ENCODE data around the gene JMY. TPM values are rescaled to one million over a fixed set of nuclear protein-coding genes. Genes with fewer than 3 reads are reported as not detected.

The JMY gene
- total RNA-seq, 1 experiment from 2014 or later = 3.5 TPM

DNA sequence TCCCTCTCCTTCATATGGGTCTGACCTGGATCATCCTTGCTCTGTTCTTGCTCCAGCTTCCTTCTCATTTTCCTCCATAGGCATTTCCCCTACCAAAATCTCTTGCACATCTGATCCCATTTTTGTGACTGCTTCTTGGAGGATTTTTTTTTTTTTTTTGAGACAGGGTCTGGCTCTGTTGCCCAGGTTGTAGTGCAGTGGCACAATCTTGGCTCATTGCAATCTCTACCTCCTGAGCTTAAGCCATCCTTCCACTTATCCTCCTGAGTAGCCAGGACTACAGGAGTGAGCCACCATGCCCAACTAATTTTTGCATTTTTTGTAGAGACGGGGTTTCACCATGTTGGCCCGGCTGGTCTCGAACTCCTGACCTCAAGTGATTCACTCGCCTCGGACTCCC lies 10.5 kb upstream of the JMY start:
- no peaks in the 10 kb centered on the region for H3K27me3 ChIP-seq (replicated peaks; ENCODE audit: insufficient read depth, low read depth, low read length, poor library complexity)
- ChIA-PET CTCF (no interaction called here), POLR2A (ENCODE audit: low non-redundant PET) (no interaction called here)
- BruUV-seq (replicated peaks) = no TSS peak
- TF ChIP-seq, protein P1, sequence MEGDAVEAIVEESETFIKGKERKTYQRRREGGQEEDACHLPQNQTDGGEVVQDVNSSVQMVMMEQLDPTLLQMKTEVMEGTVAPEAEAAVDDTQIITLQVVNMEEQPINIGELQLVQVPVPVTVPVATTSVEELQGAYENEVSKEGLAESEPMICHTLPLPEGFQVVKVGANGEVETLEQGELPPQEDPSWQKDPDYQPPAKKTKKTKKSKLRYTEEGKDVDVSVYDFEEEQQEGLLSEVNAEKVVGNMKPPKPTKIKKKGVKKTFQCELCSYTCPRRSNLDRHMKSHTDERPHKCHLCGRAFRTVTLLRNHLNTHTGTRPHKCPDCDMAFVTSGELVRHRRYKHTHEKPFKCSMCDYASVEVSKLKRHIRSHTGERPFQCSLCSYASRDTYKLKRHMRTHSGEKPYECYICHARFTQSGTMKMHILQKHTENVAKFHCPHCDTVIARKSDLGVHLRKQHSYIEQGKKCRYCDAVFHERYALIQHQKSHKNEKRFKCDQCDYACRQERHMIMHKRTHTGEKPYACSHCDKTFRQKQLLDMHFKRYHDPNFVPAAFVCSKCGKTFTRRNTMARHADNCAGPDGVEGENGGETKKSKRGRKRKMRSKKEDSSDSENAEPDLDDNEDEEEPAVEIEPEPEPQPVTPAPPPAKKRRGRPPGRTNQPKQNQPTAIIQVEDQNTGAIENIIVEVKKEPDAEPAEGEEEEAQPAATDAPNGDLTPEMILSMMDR (conservative IDR thresholded peaks at IDR 0.05; ENCODE audit: low read depth, low read length) = no peak
- TF ChIP-seq EZH2 (IDR thresholded peaks at IDR 0.05; ENCODE audit: borderline replicate concordance, low read depth, low read length, poor library complexity, severe bottlenecking) = no peak
- intact Hi-C loops (cut with micrococcal nuclease; ENCODE audit: unreplicated experiment) = no loop called here
- H3K4me1 ChIP-seq (ENCODE audit: insufficient read depth, low read length, poor library complexity, severe bottlenecking) = no peaks in the 10 kb centered on the region
- H3K27ac ChIP-seq (ENCODE audit: low read depth, low read length, poor library complexity, severe bottlenecking) = no peak overlapping the region
- DNase-seq (ENCODE audit: low spot score) = no peak
- no peaks in the 10 kb centered on the region for H3K36me3 ChIP-seq (ENCODE audit: insufficient read depth, low read length, poor library complexity, severe bottlenecking)
- no peak overlapping the region for H3K4me3 ChIP-seq (ENCODE audit: low read depth, low read length, poor library complexity, severe bottlenecking)
- no peaks in the 10 kb centered on the region for H3K9me3 ChIP-seq (ENCODE audit: low read depth, low read length, poor library complexity, severe bottlenecking)

DNA sequence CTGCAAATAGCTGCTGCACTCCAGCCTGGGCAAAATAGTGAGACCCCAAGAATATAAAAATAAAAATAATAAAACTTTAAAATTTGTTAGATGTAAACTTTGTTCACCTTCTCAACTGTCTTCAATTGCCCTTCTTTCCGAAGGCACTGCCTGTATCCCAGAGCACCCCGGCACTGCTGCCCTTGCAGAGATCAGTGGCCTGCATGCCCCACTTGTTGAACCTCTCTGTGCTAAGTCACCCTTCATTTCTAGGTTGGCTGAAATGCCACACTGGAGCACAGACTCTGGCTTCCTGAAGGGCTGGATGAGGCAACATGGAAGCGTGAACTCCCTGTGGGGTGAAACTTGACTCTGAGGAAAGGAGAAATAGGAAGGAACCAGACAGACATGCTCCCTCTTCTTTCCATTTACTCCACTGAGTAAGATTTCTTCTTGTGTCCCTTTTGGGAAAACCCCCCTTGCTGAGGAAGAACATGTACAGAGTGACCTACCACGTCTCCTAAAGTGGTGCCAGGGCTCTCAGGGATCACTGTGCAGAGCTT lies 8.4 kb upstream of the JMY start:
- H3K36me3 ChIP-seq (ENCODE audit: insufficient read depth, low read length, poor library complexity, severe bottlenecking) = no peaks in the 10 kb centered on the region
- no peaks in the 10 kb centered on the region for H3K9me3 ChIP-seq (ENCODE audit: low read depth, low read length, poor library complexity, severe bottlenecking)
- no TSS peak for BruUV-seq (replicated peaks)
- H3K27me3 ChIP-seq (replicated peaks; ENCODE audit: insufficient read depth, low read depth, low read length, poor library complexity) = no peaks in the 10 kb centered on the region
- no peak for DNase-seq (ENCODE audit: low spot score)
- no peak overlapping the region for H3K27ac ChIP-seq (ENCODE audit: low read depth, low read length, poor library complexity, severe bottlenecking)
- intact Hi-C loops (cut with micrococcal nuclease; ENCODE audit: unreplicated experiment) = no loop called here
- no peak for TF ChIP-seq EZH2 (IDR thresholded peaks at IDR 0.05; ENCODE audit: borderline replicate concordance, low read depth, low read length, poor library complexity, severe bottlenecking)
- TF ChIP-seq, protein P1 (conservative IDR thresholded peaks at IDR 0.05; ENCODE audit: low read depth, low read length) = no peak
- ChIA-PET CTCF (no interaction called here), POLR2A (ENCODE audit: low non-redundant PET) (no interaction called here)
- no peak overlapping the region for H3K4me3 ChIP-seq (ENCODE audit: low read depth, low read length, poor library complexity, severe bottlenecking)
- H3K4me1 ChIP-seq (ENCODE audit: insufficient read depth, low read length, poor library complexity, severe bottlenecking) = no peaks in the 10 kb centered on the region

DNA sequence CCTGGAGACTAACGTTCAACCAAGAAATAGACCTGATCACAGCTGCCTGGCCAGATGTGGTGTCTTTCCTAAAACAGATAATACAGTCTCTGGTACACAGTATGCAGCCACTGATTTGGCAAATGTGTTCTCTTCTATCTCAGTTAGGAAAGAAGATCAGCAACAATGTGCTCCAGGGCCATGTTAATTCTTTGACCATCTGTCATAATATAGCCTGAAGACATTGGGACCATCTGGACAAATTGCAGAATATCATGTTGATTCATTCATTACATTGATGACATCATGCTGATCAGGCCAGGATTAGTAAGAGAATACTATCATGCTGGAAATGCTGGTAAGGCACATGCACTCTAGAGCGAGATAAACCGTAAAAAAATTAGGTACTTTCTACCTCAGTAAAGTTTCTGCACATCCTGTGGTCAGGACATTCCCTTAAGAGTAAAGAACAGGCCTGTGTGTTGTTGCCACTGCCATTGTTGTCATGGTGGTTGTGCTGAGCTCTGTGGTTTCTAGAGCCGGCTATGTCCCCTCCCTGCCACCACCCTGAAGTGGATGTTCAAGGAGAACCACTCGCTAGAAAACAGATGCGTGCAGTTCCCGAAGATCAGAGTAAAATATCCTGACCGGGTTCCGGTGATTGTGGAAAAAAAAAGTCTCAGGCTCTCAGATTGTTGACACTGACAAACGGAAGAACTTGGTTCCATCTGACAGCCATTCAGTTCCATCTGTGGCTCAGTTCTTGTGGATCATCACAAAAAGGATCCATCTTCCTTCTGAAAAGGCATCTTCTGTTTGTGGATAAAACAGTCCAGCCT lies 6.4 kb upstream of the JMY start:
- no peak overlapping the region for H3K27ac ChIP-seq (ENCODE audit: low read depth, low read length, poor library complexity, severe bottlenecking)
- TF ChIP-seq, protein P1 (conservative IDR thresholded peaks at IDR 0.05; ENCODE audit: low read depth, low read length) = no peak
- TF ChIP-seq EZH2 (IDR thresholded peaks at IDR 0.05; ENCODE audit: borderline replicate concordance, low read depth, low read length, poor library complexity, severe bottlenecking) = no peak
- no peaks in the 10 kb centered on the region for H3K9me3 ChIP-seq (ENCODE audit: low read depth, low read length, poor library complexity, severe bottlenecking)
- H3K4me1 ChIP-seq (ENCODE audit: insufficient read depth, low read length, poor library complexity, severe bottlenecking) = no peaks in the 10 kb centered on the region
- H3K4me3 ChIP-seq (ENCODE audit: low read depth, low read length, poor library complexity, severe bottlenecking) = no peak overlapping the region
- DNase-seq (ENCODE audit: low spot score) = no peak
- ChIA-PET CTCF (no interaction called here), POLR2A (ENCODE audit: low non-redundant PET) (no interaction called here)
- intact Hi-C loops (cut with micrococcal nuclease; ENCODE audit: unreplicated experiment) = no loop called here
- H3K27me3 ChIP-seq (replicated peaks; ENCODE audit: insufficient read depth, low read depth, low read length, poor library complexity) = no peaks in the 10 kb centered on the region
- no peaks in the 10 kb centered on the region for H3K36me3 ChIP-seq (ENCODE audit: insufficient read depth, low read length, poor library complexity, severe bottlenecking)
- BruUV-seq (replicated peaks) = no TSS peak

Data from A673 (cell line).